Measurements from ENCODE around the gene GJB3.
"Not testable (repeated sequence)": the region's sequence is repeated elsewhere in the genome, so short reads cannot be mapped to it uniquely, and the experiment has no call there.

Gene GJB3

DNA sequence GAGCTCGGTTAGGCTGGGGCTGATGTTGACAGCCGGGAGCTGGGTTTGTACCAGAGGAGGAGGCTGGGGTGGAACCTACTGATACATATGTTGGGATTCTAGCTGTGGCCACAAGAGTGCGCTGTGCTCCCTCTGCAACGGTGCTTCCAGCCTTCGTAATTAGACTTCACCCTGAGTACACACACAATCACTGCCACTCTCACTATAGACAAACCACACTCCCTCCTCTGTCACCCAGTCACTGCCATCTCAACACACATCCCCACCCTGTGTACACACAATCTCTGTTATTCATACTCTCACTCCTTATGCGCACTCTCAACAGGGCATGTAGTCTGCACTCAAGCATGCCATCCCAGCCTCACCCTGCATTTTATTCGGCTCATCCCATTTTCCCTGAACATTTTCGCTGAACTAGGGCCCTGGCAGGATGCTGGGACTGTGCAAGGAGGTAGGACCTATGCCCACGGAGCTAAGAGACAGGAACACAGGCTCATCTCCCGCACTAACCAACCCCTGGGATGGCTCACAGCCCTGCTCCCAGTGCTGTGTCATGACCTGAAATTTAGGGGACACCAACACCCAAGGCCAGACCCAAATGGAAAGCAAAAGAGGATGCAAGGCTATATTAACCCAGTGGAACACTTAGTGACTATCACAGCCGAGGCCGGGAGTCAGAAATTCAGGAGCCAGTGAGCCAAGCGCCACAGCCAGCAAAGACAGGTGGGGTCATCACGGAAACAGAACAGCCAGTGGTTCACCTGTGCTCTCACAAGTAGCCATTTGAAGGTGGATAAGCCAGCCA lies 5.7 kb downstream of the GJB3 start:
- DNase-seq (ENCODE audit: low read depth) = no peak

DNA sequence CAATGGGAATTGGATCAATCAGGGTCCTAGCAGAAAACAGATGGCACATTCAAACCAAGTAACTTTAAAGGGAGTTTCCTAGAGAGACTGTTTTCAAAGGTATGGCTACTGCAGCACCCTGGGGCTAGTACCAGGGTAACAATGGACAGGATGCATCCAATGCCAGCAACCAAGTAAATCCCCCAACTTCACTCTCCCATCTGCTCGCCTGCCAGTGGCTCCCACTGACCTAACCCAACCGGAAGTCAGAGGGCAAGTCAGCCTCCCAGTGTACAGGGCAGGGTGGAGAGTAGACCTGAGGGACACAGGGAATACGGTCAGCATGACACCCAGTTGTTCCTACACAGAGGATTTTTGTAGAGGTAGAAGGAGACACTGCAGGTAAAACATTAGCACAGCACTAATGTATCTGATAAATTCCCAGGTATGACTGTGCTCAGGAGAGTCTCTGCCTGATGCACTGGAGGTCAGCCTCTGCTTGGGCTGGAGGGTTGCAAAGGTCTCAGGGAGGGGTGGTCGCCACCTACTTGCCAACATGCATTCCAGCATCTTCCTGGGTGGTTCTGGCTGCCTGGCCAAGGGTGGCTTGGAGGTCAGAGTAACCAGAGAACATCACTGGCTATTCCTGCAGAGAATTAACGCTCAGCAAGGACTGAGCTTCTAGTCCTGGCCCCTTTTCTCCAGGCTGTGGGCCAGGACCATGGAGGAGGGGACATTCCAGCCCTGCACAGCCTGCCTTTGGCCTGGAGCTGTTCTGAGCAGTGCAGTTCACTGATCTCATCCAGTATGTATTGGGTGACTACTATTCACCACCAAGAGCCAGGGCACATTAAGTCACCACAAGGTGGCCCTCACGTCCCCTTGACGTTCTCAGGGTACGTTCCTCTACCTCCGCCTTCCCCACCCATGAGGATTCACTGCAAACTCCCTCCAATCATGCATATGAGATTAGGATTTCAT lies 6.7 kb downstream of the GJB3 start:
- no peak for DNase-seq (ENCODE audit: low read depth)

DNA sequence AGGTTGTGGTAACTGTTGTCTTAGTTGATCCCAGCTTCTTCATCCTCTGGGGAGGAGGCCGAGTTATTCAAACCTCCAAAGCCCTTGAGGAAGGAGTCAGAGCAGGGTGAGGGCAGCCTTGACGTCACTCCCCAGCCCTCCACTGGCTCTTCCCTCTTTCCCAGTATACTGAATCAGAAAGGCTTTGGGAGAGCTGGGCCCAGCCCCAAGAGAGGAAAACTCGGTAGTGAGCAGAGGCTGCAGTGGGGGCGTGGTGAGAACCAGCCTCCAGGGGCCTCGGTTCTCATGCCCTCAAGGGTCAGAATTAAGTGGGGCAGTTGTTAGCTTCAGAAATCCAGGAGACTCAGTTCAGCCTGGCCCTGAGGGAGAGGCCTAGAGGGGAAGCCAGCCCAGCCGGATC lies 10.0 kb downstream of the GJB3 start:
- DNase-seq (ENCODE audit: low read depth) = no peak

DNA sequence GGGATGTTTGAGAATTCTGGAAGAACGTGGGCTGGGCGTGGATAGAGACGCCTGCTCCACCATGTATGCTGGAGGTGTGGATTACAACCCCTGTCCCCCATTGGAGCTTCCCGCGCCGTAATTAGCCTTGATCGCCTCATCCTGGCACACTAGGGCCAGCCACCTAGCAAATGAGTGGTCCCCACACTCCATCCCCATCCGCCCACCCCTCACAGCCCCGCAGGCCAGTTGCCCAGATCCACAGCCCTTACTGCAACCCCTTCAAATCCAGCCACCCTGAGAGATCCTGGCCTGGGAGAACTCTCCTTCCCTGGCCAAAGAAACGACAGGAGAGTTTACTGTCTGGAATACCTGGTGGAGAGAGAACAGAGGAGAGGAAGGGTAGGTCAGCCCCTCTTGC lies 11.4 kb downstream of the GJB3 start:
- no peak for DNase-seq (ENCODE audit: low read depth)

DNA sequence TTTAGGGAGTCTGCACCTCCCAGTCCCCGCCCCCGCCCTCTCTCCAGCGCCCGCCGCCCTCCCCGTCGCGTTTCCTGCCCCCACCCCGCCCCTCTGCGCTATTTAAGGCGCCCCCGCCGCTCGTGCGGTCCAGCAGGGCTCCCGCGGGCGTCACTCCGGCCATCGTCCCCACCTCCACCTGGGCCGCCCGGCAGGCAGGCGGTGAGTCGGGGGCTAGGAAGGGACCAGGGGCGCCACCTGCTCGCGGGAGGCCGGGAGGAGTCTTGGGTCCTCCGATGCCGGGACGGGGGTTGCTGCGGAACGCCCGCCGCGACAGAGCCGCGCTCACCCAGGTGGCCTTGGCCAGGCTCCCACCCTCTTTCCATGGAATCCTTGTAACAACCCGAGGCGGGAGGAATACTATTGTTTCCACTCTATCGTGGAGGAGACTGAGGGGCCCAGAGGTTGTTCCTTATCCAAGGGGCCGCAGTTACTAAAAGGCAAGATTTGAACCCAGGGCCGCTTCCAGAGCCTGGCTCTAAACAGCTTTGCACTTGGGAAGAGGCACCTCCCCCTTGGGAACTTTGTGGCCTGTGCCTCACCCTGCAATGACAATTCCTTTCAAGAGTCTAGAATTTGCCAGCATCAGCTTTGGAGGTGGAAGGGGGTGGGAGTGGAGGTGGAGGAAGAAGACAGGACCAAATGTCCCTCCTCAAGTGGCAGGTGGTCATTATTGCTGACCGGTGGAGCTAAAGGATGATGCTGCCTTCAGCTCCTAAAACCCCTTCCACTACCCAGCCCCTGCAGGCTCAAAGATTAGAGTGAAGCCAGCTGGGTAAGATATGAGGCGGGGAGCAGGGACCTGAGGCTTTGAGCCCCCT lies 12.1 kb downstream of the GJB3 start, which contains the start of gene GJA4:
TSS of gene GJA4 (plus strand) at position 132 of the 860 bp plus-strand sequence. CDS start 1,215 bp downstream, outside the sequence.
- DNase-seq (ENCODE audit: low read depth) = no peak

DNA sequence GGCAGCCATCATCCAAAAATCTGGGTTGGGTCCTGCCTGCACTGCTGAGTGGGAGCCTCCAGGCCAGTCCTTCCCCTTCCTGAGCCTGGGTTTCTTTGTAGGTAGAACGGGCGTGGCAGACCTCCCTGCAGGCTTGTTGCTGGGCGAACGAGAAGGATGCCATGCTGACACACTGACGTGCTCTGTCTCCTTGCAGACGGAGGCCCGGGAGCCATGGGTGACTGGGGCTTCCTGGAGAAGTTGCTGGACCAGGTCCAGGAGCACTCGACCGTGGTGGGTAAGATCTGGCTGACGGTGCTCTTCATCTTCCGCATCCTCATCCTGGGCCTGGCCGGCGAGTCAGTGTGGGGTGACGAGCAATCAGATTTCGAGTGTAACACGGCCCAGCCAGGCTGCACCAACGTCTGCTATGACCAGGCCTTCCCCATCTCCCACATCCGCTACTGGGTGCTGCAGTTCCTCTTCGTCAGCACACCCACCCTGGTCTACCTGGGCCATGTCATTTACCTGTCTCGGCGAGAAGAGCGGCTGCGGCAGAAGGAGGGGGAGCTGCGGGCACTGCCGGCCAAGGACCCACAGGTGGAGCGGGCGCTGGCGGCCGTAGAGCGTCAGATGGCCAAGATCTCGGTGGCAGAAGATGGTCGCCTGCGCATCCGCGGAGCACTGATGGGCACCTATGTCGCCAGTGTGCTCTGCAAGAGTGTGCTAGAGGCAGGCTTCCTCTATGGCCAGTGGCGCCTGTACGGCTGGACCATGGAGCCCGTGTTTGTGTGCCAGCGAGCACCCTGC lies 13.2 kb downstream of the GJB3 start:
- no peak for DNase-seq (ENCODE audit: low read depth)

DNA sequence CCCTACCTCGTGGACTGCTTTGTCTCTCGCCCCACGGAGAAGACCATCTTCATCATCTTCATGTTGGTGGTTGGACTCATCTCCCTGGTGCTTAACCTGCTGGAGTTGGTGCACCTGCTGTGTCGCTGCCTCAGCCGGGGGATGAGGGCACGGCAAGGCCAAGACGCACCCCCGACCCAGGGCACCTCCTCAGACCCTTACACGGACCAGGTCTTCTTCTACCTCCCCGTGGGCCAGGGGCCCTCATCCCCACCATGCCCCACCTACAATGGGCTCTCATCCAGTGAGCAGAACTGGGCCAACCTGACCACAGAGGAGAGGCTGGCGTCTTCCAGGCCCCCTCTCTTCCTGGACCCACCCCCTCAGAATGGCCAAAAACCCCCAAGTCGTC lies 13.8 kb downstream of the GJB3 start:
- DNase-seq (ENCODE audit: low read depth) = no peak

DNA sequence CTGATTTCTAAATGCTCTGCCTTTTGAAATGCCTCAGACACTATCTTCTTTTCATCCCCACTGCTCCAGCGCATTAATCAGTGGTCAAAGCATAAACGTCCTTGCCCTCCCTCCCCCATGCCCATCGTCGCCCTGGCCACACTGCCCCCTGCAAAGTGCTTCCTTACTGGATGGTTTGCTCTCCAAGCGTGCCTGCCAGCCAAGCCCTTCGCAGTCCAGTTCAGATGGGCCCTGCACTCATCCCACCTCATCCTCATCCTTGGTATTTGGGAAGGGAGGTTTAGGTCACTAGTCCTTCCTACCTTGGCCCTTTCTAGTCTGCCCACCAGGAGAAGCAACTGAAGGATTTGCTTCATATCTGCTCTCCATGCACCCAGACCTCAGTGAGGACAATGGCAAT lies 14.9 kb downstream of the GJB3 start:
- no peak for DNase-seq (ENCODE audit: low read depth)

DNA sequence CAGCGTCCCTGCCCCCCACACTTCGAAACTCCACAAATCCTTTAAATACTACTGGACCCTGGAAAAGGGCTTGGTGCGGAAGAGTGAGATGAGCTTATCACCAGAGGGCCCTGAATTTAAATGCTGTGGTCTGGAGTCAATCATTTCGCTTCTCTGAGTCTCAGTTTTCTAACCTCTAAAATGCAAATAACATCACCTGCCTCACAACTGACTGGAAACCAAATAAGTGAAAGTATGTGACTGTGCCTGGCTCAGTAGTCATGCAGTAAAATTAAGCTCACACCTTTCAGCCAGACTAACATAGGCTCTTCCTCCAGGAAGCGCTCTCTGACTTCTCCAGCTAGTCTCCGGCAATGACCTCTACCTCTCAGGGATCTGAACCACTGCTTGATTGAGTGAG lies 16.0 kb downstream of the GJB3 start:
- no peak for DNase-seq (ENCODE audit: low read depth)

DNA sequence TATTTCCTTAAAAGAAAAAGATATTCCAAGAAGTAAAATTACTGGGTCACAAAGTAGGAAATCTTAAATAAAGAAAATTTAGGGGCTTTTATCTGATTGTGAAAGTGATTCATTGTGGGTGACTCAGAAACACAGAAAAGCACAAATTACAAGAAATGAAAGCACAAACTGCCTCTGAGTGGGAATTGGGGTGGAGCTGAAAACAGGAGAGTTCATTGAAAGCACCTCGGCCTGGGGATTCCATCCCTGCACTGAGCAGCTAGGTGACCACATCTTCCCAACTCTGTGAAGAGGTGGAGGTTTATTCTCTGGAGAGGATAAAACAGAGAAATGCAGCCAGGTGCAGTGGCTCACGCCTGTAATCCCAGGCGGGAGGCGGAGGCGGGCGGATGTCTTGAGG lies 19.2 kb downstream of the GJB3 start:
- no peak for DNase-seq (ENCODE audit: low read depth)

DNA sequence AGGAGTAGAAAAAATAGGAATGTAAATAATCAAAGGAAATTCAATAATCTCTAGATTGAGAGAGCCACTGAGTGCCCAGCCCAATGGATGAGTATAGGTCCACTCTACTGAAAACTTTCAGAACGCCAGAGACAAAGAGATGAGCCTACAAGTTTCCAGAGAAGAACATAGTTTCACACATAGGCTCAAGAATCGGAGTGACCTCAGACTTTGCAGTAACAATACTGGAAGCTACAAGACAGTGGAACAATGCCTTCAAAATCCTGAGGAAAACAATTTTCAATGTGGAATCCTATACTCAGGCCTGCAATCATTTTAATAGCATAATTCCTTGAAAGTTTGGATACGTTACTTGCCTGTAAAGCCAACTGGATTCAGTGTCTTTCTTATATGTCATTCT lies 22.8 kb downstream of the GJB3 start:
- DNase-seq (ENCODE audit: low read depth) = no peak

DNA sequence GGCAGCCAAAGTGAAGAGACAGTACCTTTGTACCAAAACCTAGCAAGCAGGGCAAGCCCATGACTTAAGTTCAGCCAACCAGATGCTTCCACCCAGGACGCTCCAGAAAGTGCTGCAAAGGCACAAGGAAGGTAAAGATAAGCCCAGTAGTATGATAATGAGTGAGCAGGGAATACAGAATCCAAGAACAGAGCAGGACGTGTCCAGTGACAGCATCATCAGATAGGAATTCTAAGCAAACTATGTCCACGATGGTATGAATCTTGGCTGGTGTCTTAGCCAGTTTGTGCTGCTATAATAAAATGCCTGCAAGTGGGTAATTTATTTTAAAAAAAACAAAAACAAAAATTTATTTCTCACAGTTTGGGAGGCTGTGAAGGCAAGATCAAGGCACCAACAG lies 25.4 kb downstream of the GJB3 start:
- no peak for DNase-seq (ENCODE audit: low read depth)

DNA sequence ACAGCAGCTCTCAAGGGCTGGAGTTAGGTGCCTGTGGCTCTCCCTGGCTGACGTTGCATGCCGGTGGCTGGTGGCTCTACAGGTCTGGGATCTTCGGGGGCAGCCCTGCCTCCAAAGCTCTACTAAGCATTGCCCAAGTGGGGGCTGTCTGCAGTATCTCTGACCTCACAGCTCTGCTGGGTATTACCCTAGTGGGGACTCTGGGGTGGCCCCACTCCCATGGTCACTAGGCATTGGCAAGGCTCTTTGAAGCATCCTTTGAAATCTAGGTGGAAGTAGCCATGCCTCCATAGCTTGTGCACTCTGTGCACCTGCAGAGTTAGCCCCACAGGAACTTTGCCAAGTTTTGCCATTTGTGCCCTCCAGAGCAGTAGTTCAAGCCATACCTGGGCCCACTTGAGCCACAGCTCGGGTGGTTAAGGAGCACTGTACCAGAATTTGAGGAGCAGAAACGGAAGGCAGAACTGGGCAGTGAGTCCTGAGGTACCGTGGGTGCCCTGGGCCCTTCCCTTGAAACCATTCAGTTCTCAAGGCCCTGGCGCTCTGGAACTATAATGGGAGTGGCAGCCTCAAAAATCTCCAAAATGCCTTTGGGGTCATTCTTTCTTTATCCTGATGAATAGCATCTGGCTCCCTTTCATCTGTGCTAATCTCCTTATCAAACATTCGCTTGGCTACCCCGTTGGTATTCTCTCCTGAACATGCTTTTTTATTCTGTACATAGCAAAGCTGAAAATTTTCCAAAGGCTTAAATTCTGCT lies 27.2 kb downstream of the GJB3 start:
- no peak for DNase-seq (ENCODE audit: low read depth)

DNA sequence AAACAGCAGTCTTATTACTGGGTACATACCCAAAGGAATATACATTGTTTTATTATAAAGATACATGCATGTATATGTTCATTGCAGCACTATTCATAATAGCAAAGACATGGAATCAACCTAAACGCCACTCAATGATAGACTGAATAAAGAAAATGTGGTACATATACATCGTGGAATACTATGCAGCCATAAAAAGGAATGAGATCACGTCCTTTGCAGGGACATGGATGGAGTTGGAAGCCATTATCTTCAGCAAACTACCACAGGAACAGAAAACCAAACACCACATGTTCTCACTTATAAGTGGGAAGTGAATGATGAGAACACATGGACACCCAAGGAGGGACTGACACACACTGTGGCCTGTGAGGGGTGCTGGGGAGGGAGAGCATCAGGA lies 29.8 kb downstream of the GJB3 start:
- DNase-seq (ENCODE audit: low read depth) = not testable (repeated sequence)

DNA sequence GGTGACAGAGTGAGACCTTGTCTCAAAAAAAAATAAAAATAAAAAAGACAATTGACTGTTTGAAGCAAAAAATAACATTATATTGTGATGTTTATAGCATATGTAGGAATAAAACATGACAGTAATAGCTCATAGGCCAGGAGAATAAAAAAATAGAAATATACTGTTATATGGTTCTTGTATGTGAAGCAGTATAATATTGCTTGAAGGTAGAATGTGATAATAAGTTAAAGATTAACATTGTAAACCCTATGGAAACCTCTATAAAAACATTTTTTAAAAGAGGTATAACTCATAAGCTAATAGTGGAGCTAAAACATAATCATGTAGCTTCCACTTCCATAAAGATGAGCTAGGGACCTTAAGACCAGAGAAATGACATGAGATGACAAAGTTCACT lies 35.3 kb downstream of the GJB3 start:
- DNase-seq (ENCODE audit: low read depth) = no peak

DNA sequence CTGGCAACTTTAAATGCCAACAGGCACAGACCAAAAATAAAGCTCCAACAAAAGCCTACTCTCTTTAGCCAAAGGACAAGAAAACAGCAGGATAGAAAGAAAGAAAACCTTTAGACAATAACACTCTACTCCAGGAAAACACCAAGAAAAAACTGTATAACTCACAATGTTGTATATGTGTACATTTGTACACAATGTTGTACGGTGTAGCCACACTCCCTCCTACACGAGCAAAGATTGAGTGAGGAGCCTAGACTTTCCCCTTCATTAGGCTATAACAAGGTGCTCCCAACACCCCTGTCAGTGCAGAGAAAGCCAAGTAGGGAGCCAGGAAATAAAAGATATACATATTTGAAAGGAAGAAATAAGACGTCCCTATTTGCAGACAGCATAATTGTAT lies 35.8 kb downstream of the GJB3 start:
- no peak for DNase-seq (ENCODE audit: low read depth)

DNA sequence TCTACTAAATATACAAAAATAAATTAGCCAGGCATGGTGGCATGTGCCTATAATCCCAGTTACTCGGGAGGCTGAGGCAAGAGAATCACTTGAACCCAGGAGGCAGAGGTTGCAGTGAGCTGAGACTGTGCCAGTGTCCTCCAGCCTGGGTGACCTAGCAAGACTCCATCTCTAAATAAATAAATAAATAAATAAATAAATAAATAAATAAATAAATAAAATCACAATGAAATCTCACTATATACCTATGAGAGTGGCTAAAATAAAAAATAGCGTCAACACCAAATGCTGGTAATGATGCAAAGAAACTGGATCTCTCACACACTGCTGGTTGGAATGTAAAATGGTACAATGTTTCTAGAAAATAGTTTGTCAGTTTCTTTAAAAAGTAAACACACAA lies 37.8 kb downstream of the GJB3 start:
- not testable (repeated sequence) for DNase-seq (ENCODE audit: low read depth)

DNA sequence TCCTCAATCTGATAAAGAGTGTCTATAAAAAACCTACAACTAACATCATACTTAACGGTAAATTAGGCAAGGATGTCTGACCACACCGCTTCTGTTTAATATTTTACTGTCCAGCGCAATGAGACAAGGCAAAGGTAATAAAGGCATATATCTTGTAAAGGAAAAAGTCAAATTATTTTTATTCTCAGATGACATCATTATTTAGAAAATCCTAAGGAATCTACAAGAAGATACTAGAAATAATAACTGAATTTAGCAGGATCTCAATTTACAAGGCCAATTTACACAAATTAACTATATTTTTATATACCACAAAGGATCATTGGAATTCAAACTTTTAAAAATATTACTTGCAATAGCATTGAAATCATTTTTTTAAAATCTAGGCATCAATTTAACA lies 41.2 kb downstream of the GJB3 start:
- DNase-seq (ENCODE audit: low read depth) = no peak

DNA sequence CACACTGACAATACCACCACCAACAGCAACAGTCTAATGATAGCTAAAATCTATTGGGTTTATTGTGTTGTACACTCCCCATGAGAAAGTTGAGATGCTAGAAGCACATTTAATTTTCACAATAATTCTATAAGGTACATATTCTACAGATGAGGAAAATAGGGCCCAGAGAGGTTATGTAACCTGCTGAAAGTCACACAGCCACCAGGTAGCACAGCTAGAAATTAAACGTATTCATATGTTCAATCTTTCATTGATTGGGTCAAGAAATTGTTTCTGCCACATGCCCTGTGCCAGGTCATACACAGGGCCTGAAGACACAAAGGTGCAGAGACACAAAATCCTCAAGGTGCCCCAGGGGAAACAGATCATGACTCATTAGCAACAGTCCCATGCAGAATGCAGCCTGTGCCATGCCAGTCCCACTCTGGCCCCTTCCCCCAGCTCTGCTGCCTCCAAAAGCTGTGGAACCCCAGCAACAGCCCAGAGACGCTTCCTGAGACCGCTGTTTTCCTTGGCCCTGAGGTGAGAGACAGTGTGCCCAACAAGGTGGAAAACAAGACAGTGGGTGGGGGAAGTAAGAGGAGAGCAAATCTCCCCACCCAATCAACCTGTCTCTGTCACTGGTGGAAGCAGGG lies 43.9 kb downstream of the GJB3 start:
- DNase-seq (ENCODE audit: low read depth) = no peak

DNA sequence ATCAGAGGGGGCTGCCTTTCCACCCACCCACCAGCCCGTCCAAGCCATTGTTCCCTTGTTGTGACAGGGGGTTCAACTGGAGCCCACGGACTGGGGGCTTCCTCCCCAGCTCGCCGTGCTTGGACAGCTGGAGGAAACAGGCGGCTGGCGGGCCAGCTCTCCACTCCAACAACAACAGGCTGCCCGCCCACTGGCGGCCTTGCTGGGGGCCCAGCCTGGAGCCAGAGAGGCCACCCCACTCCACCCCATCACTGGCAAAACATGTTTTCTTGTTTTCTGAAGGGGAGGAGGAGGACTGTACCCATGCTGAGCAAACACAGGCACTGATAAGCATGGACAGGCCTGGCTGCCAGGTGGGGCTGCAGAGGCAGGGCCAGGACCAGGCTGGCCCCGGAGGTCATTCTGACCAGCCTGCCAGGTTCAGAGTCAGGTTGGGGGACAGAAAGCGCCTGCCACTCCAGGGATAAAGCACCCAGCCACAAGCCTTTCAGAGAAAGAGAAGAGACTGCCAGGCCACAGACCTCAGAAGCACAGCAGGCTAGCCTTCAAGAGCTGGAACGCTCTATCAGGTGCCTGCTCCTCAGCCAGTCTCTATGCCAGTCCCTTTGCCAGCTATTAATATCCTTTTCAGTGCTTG lies 44.6 kb downstream of the GJB3 start:
- no peak for DNase-seq (ENCODE audit: low read depth)
